Lung (tissue), 12 donors: ENCODE data around the gene RCE1. TPM values are rescaled to one million over a fixed set of nuclear protein-coding genes. Genes with fewer than 3 reads are reported as not detected.

Experiments
- ATAC-seq: fragments of 200-7000 bp; cut with Tn5 transposase; one replicate; pipeline ENCODE4 v1.9.1; 2020; ENCODE audit warnings: moderate number of reproducible peaks; ENCODE audit not compliant: insufficient read depth, low FRiP score
- DNase-seq, 3 donors: peaks; one replicate each; pipeline ENCODE4 v3.0.0-alpha.2; 2013 to 2017
- H3K27ac ChIP-seq, 2 donors: one replicate each; pipeline ENCODE4 v1.5.1; 2013; ENCODE audit warnings: mild to moderate bottlenecking in 2 of 2, moderate library complexity in 2 of 2, control low read depth in 1 of 2, inconsistent platforms in 1 of 2, low read depth in 1 of 2, low read length in 1 of 2
- H3K27me3 ChIP-seq, 3 donors: one replicate each; pipeline ENCODE4 v1.5.1; 2013; ENCODE audit warnings: low read length in 2 of 3; ENCODE audit not compliant: control insufficient read depth in 3 of 3, insufficient read depth in 3 of 3
- H3K36me3 ChIP-seq, 4 donors: one replicate each; pipeline ENCODE4 v1.5.1; 2013; ENCODE audit warnings: low read length in 4 of 4, mild to moderate bottlenecking in 1 of 4, moderate library complexity in 1 of 4; ENCODE audit not compliant: control insufficient read depth in 4 of 4, insufficient read depth in 4 of 4
- H3K4me1 ChIP-seq, 5 donors: one replicate each; pipeline ENCODE4 v1.5.1; 2013; ENCODE audit warnings: low read length in 5 of 5, mild to moderate bottlenecking in 2 of 5, moderate library complexity in 1 of 5; ENCODE audit not compliant: control insufficient read depth in 5 of 5, insufficient read depth in 5 of 5
- H3K4me3 ChIP-seq: one replicate; pipeline ENCODE4 v1.5.1; 2013; ENCODE audit warnings: mild to moderate bottlenecking, control low read depth, moderate library complexity
- H3K9ac ChIP-seq, 2 donors: one replicate each; pipeline ENCODE4 v1.5.1; 2013; ENCODE audit warnings: low read length in 2 of 2, control low read depth in 1 of 2; ENCODE audit not compliant: insufficient read depth in 1 of 2
- H3K9me3 ChIP-seq, 4 donors: one replicate each; pipeline ENCODE4 v1.5.1; 2013; ENCODE audit warnings: low read length in 3 of 4, mild to moderate bottlenecking in 1 of 4, moderate library complexity in 1 of 4; ENCODE audit not compliant: control insufficient read depth in 4 of 4, insufficient read depth in 3 of 4
- WGBS, 2 donors: extraction: QIAGEN DNeasy Blood & Tissue Kit; methylation state at CpG; one replicate each; pipeline ENCODE4 v1.1.7; 2013; 5-methylcytosine and 5-hydroxymethylcytosine counted together
- polyA plus RNA-seq, 2 donors: library from polyadenylated mRNA; stranded (reverse); fragments of 200-250 nt; gene quantifications; one replicate each; pipeline ENCODE4 v1.2.1, GENCODE V29; 2013
- total RNA-seq, 2 donors: library from RNA; depleted of rRNA in 1 of 2; stranded (reverse); fragments of >200 nt in 1 of 2; gene quantifications; one replicate each; pipeline ENCODE4 v1.2.1, GENCODE V29; 2014 to 2021
- TF ChIP-seq, protein P1 (sequence below): IDR thresholded peaks from 2 replicates; pipeline ENCODE4 v1.5.1; 2012; ENCODE audit warnings: mild to moderate bottlenecking; ENCODE audit errors: control extremely low read depth, extremely low read depth
- donor health status: control.
- donor health status: control.
- donor health status: Bipolar disorder and iron deficiency.
- donor health status: healthy.
- donor health status: DM: yes; HTN: yes; CAD: no.

RCE1 gene
- total and polyA plus RNA-seq, 4 donors, result 8.7 to 24.0 (median 21.2) TPM

DNA sequence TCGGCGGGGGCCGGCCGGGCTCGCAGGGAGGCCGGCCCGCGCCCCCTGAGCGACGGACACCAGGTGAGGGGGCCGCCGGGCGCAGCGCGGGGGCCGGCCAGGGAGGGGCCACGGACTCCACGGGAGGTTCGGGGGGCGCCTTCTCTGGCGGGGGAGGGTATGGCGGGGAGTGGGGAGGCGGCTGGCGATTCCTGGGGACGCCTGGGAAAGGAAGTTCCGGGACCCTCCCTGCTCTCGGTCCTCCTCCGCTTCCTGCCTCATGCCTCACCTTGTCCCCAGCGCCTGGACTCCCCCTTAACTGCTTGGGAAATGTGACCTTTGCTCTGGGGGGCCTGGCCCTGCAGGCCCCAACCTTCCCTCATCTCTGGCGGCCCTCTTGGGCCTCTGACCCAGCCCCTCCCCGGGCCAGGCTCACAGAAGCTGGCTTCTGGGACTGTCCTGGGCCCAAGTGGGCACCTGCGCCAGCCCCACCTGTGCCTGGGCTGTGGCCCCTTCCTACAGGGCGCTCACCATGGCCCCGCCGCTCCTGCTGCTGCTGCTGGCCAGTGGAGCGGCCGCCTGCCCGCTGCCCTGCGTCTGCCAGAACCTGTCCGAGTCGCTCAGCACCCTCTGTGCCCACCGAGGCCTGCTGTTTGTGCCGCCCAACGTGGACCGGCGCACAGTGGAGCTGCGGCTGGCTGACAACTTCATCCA lies 14.1 kb downstream of the RCE1 start:
- ATAC-seq (no peak), DNase-seq (peak in 1 of 3 donors; percentile 28)
- no peak overlapping the region for H3K9ac ChIP-seq
- TF ChIP-seq, protein P1, sequence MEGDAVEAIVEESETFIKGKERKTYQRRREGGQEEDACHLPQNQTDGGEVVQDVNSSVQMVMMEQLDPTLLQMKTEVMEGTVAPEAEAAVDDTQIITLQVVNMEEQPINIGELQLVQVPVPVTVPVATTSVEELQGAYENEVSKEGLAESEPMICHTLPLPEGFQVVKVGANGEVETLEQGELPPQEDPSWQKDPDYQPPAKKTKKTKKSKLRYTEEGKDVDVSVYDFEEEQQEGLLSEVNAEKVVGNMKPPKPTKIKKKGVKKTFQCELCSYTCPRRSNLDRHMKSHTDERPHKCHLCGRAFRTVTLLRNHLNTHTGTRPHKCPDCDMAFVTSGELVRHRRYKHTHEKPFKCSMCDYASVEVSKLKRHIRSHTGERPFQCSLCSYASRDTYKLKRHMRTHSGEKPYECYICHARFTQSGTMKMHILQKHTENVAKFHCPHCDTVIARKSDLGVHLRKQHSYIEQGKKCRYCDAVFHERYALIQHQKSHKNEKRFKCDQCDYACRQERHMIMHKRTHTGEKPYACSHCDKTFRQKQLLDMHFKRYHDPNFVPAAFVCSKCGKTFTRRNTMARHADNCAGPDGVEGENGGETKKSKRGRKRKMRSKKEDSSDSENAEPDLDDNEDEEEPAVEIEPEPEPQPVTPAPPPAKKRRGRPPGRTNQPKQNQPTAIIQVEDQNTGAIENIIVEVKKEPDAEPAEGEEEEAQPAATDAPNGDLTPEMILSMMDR, result no peak
- H3K4me3 ChIP-seq, result peak overlapping the region; percentile 65
- H3K27ac ChIP-seq, result peak overlapping the region in 1 of 2 donors; percentile 71
- H3K36me3 ChIP-seq, result peaks cover 0 to 11% (median 0%) of the 10 kb centered on the region in 4 donors
- H3K27me3 ChIP-seq, result no peaks in the 10 kb centered on the region
- no peaks in the 10 kb centered on the region for H3K9me3 ChIP-seq
- peaks cover 0 to 13% (median 3%) of the 10 kb centered on the region in 5 donors for H3K4me1 ChIP-seq
- 45 to 69% methylated on average over 26 to 47 of the region's 47 CpGs for WGBS, 2 donors

DNA sequence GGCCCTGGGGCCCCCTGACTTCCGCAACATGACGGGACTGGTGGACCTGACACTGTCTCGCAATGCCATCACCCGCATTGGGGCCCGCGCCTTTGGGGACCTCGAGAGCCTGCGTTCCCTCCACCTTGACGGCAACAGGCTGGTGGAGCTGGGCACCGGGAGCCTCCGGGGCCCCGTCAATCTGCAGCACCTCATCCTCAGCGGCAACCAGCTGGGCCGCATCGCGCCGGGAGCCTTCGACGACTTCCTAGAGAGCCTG lies 14.6 kb downstream of the RCE1 start:
- DNase-seq (no peak), ATAC-seq (no peak)
- TF ChIP-seq, protein P1, result no peak
- H3K27ac ChIP-seq, result no peak overlapping the region
- H3K9me3 ChIP-seq, result no peaks in the 10 kb centered on the region
- H3K4me1 ChIP-seq, result peaks cover 0 to 13% (median 3%) of the 10 kb centered on the region in 5 donors
- 94 to 96% methylated on average over 19 of the region's 19 CpGs for WGBS, 2 donors
- no peaks in the 10 kb centered on the region for H3K27me3 ChIP-seq
- H3K9ac ChIP-seq, result no peak overlapping the region
- no peak overlapping the region for H3K4me3 ChIP-seq
- peaks cover 0 to 11% (median 0%) of the 10 kb centered on the region in 4 donors for H3K36me3 ChIP-seq

DNA sequence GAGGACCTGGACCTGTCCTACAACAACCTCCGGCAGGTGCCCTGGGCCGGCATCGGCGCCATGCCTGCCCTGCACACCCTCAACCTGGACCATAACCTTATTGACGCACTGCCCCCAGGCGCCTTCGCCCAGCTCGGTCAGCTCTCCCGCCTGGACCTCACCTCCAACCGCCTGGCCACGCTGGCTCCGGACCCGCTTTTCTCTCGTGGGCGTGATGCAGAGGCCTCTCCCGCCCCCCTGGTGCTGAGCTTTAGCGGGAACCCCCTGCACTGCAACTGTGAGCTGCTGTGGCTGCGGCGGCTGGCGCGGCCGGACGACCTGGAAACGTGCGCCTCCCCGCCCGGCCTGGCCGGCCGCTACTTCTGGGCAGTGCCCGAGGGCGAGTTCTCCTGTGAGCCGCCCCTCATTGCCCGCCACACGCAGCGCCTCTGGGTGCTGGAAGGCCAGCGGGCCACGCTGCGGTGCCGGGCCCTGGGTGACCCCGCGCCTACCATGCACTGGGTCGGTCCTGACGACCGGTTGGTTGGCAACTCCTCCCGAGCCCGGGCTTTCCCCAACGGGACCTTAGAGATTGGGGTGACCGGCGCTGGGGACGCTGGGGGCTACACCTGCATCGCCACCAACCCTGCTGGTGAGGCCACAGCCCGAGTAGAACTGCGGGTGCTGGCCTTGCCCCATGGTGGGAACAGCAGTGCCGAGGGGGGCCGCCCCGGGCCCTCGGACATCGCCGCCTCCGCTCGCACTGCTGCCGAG lies 15.1 kb downstream of the RCE1 start:
- H3K27ac ChIP-seq, result no peak overlapping the region
- H3K36me3 ChIP-seq, result peaks cover 0 to 11% (median 0%) of the 10 kb centered on the region in 4 donors
- WGBS, 2 donors, result 97% methylated on average over 62 of the region's 62 CpGs
- no peak overlapping the region for H3K9ac ChIP-seq
- ATAC-seq (no peak), DNase-seq (no peak)
- no peak overlapping the region for H3K4me3 ChIP-seq
- H3K27me3 ChIP-seq, result no peaks in the 10 kb centered on the region
- H3K9me3 ChIP-seq, result no peaks in the 10 kb centered on the region
- TF ChIP-seq, protein P1, result no peak
- peaks cover 0 to 13% (median 3%) of the 10 kb centered on the region in 5 donors for H3K4me1 ChIP-seq
